ENCODE data around the gene ACTR8.

ACTR8 gene

GRCh38 chr3:53843195-53844177 lies 38.5 kb downstream of the ACTR8 start:
- Histone ChIP-seq H3K4me3 (no peak overlapping the region), H3K27ac (no peak overlapping the region)
- no peak for TF ChIP-seq CTCF (IDR thresholded peaks at IDR 0.05)
- DNase-seq (ENCODE audit: low spot score), result no peak

GRCh38 chr3:53842436-53843194 lies 39.3 kb downstream of the ACTR8 start:
- Histone ChIP-seq H3K27ac (no peak overlapping the region), H3K4me3 (no peak overlapping the region)
- TF ChIP-seq CTCF (IDR thresholded peaks at IDR 0.05), result no peak
- no peak for DNase-seq (ENCODE audit: low spot score)

- Histone ChIP-seq H3K4me3 (no peak overlapping the region), H3K27ac (no peak overlapping the region)
- no peak for TF ChIP-seq CTCF (IDR thresholded peaks at IDR 0.05)
- no peak for DNase-seq (ENCODE audit: low spot score)
These were observed 40.7 kb downstream of the ACTR8 start for GRCh38 chr3:53841296-53841695.

- H3K4me3 ChIP-seq, result no peak overlapping the region
- no peak for TF ChIP-seq CTCF (IDR thresholded peaks at IDR 0.05)
- no peak overlapping the region for H3K27ac ChIP-seq
- no peak for DNase-seq (ENCODE audit: low spot score)
These were observed 44.6 kb downstream of the ACTR8 start for GRCh38 chr3:53837331-53837730.

DNA sequence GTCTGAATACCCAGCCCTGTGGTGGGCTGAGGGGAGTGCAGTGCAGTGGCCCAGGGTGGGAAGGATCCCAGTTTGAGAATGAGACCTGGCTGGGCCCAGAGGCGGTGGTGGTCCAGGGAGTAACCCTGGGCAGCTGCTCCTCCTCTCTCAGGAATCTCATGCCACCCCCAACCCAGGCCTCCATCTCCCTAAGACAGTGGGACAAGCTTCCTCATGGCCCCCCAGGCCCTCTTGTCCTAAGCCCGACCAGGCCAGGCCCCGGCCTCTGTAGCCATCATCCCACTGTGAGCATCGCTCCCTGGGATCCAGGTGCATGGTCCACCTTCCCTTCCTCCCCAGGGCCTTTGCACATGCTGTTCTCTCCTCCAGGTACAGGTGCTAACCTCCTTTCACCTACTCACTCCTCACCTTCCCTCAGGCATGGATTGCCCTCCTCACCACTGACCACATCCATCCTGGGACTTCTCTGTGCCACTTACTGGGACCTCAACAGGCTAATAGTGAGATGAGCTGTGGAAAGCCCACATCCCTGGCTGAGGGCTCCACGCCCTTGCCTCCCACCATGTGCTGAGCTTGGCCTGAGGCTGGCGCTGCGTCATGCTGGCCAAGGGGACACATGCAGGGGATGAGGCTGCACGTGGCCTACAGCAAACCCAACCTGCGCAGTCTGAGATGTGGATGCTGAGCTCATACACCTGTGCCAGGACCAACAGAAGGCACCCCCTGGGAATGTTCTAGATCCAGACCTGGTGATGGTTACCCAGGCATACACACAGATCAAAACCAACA lies 45.7 kb downstream of the ACTR8 start:
- DNase-seq (ENCODE audit: low spot score), result no peak
- H3K27ac ChIP-seq, result no peak overlapping the region
- no peak overlapping the region for H3K4me3 ChIP-seq
- TF ChIP-seq CTCF (IDR thresholded peaks at IDR 0.05), result no peak

DNA sequence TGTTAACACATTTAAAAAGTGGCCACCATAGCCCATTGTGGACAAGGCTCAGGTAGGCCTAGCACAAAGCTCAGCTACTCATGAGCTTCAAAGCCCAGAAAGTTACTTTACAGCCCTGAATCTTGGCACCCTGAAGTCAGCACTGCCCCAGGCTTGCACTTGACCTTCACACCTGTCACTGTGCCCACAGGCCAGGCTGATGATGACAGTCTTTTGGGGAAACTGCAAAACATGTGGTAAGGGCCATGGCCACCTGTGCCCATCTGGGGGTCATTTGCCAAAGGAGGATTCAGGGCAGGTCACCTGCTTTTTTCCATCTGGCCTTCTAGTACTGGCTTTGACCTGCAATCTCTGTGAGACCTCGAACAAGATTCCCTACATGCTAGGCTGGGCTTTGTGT lies 46.7 kb downstream of the ACTR8 start:
- Histone ChIP-seq H3K27ac (no peak overlapping the region), H3K4me3 (no peak overlapping the region)
- TF ChIP-seq CTCF (IDR thresholded peaks at IDR 0.05), result no peak
- no peak for DNase-seq (ENCODE audit: low spot score)

All from coronary artery (tissue), 2 donors.